PC-3 (cell line): Measurements from ENCODE around the gene JMJD4. TPM values are rescaled to one million over a fixed set of nuclear protein-coding genes. Genes with fewer than 3 reads are reported as not detected.

Experiments
- ATAC-seq: fragments of 200-7000 bp; cut with Tn5 transposase; 2 replicates; pipeline ENCODE4 v1.9.1; 2020; ENCODE audit warnings: mild to moderate bottlenecking, moderate library complexity
- BruUV-seq: library from RNA; stranded (reverse); fragments of 400-500 nt; replicated peaks from 2 replicates; lab custom pipeline; 2021; lab: Mats Ljungman, UMichigan
- CTCF ChIA-PET: fragments of 300-600 bp; sonication (Branson Sonifier 250); formaldehyde crosslinking; loops from one replicate; lab custom pipeline; 2022; ENCODE audit warnings: antibody characterized with exemption; lab: Charles Lee
- POLR2A ChIA-PET: fragments of 300-600 bp; sonication (Branson Sonifier 250); formaldehyde crosslinking; loops from one replicate; lab custom pipeline; 2022; ENCODE audit warnings: antibody characterized with exemption; ENCODE audit not compliant: unreplicated experiment; lab: Charles Lee
- DNase-seq: peaks from one replicate; pipeline ENCODE4 v3.0.0-alpha.2; 2015
- H2AFZ ChIP-seq: fragments of 300-600 bp; sonication (generic); 2 replicates; pipeline ENCODE4 v1.6.0; 2016; ENCODE audit warnings: antibody characterized with exemption, low read length
- H3F3A ChIP-seq: fragments of 300-600 bp; sonication (generic); one replicate; pipeline ENCODE4 v1.6.0; 2017; ENCODE audit warnings: antibody characterized with exemption, low read length, control low read depth, mild to moderate bottlenecking; ENCODE audit not compliant: unreplicated experiment
- H3K27ac ChIP-seq: fragments of 300-600 bp; sonication (generic); 2 replicates; pipeline ENCODE4 v1.5.1; 2016; ENCODE audit warnings: mild to moderate bottlenecking, low read length
- H3K27me3 ChIP-seq: fragments of 300-600 bp; sonication (generic); 2 replicates; pipeline ENCODE4 v1.6.1; 2016; ENCODE audit warnings: low read length, mixed read lengths
- H3K36me3 ChIP-seq: fragments of 300-600 bp; sonication (generic); 2 replicates; pipeline ENCODE4 v1.6.1; 2016; ENCODE audit warnings: low read depth, mixed run types, low read length, mixed read lengths
- H3K4me1 ChIP-seq: fragments of 300-600 bp; sonication (generic); 2 replicates; pipeline ENCODE4 v1.5.1; 2016; ENCODE audit warnings: low read length; ENCODE audit not compliant: insufficient read depth
- H3K4me2 ChIP-seq: fragments of 300-600 bp; sonication (generic); 2 replicates; pipeline ENCODE4 v1.6.0; 2016; ENCODE audit warnings: low read length
- H3K4me3 ChIP-seq: fragments of 300-600 bp; sonication (generic); 2 replicates; pipeline ENCODE4 v1.5.1; 2016; ENCODE audit warnings: mild to moderate bottlenecking, low read length, mixed read lengths
- H3K79me2 ChIP-seq: fragments of 300-600 bp; sonication (generic); 2 replicates; pipeline ENCODE4 v1.6.1; 2017; ENCODE audit warnings: low read length, mixed read lengths
- H3K9ac ChIP-seq: fragments of 300-600 bp; sonication (generic); 2 replicates; pipeline ENCODE4 v1.6.0; 2016; ENCODE audit warnings: mild to moderate bottlenecking, low read length
- H3K9me2 ChIP-seq: fragments of 300-600 bp; sonication (generic); replicated peaks from 2 replicates; pipeline ENCODE4 v1.6.1; 2016; ENCODE audit warnings: mixed run types, low read length, mixed read lengths
- H3K9me3 ChIP-seq: fragments of 300-600 bp; sonication (generic); 2 replicates; pipeline ENCODE4 v1.6.1; 2016; ENCODE audit warnings: low read length, mixed read lengths
- H4K20me1 ChIP-seq: fragments of 300-600 bp; sonication (generic); 2 replicates; pipeline ENCODE4 v1.6.1; 2016; ENCODE audit warnings: low read length, mixed read lengths
- CTCF ChIP-seq: fragments of 300-600 bp; sonication (generic); conservative IDR thresholded peaks from 2 replicates; pipeline ENCODE4 v1.5.1; 2017; ENCODE audit warnings: antibody characterized with exemption, low read depth, mild to moderate bottlenecking, low read length
- EZH2 ChIP-seq: fragments of 300-600 bp; sonication (generic); IDR thresholded peaks from one replicate; pipeline ENCODE4 v1.6.1; 2017; ENCODE audit warnings: antibody characterized with exemption, mild to moderate bottlenecking, low read length; ENCODE audit not compliant: unreplicated experiment
- EZH2phosphoT487 ChIP-seq: fragments of 300-600 bp; sonication (generic); IDR thresholded peaks from 2 replicates; pipeline ENCODE4 v1.6.1; 2018; ENCODE audit warnings: mild to moderate bottlenecking, antibody characterized with exemption, low read length, borderline replicate concordance
- intact Hi-C: fragments of 100-400 bp; cut with micrococcal nuclease; formaldehyde crosslinking; loops from 2 replicates; pipeline ENCODE4 v1.9.0; 2023
- total RNA-seq: library from RNA; depleted of rRNA; stranded (reverse); fragments of >200 nt; gene quantifications from 2 replicates; pipeline ENCODE4 v1.2.3, GENCODE V29; 2014

JMJD4 gene
- total RNA-seq, 1 experiment from 2014 or later = 80.5 TPM

- peaks cover 3% of the 10 kb centered on the region; the same call in 1 of the 2 replicates for H3K36me3 ChIP-seq
- no peaks in the 10 kb centered on the region for H3K4me1 ChIP-seq
- no peaks in the 10 kb centered on the region for H3K9me2 ChIP-seq
- no peaks in the 10 kb centered on the region for H3K27me3 ChIP-seq
- ATAC-seq (peak; percentile 41; the same call in 1 of the 2 replicates), DNase-seq (no peak)
- no peak overlapping the region for H3K9ac ChIP-seq
- ChIA-PET CTCF (no interaction called here), POLR2A (no interaction called here)
- no TSS peak for BruUV-seq
- H3K4me3 ChIP-seq = no peak overlapping the region
- intact Hi-C loops = no loop called here
- H3K79me2 ChIP-seq = peaks cover 97% of the 10 kb centered on the region
- no peaks in the 10 kb centered on the region for H3F3A ChIP-seq
- no peaks in the 10 kb centered on the region for H3K9me3 ChIP-seq
- no peak overlapping the region for H2AFZ ChIP-seq
- H3K4me2 ChIP-seq = no peak overlapping the region
- H4K20me1 ChIP-seq = peaks cover 24% of the 10 kb centered on the region; the same call in 1 of the 2 replicates
- TF ChIP-seq CTCF (peak; percentile 38; the same call in 1 of the 2 replicates), EZH2 (no peak)
- H3K27ac ChIP-seq = no peak overlapping the region
These were observed 7.9 kb upstream of the JMJD4 start for GRCh38 chr1:227742738-227743715.

- Histone ChIP-seq H3K9me2 (no peaks in the 10 kb centered on the region), H3F3A (no peaks in the 10 kb centered on the region), H3K9ac (no peak overlapping the region), H3K36me3 (0 out of 2 replicates have a peak, but pooled peaks cover 3% of the 10 kb centered on the region), H4K20me1 (peaks cover 25% of the 10 kb centered on the region; the same call in 1 of the 2 replicates), H3K9me3 (no peaks in the 10 kb centered on the region), H2AFZ (no peak overlapping the region), H3K27me3 (no peaks in the 10 kb centered on the region), H3K4me2 (no peak overlapping the region), H3K79me2 (peaks cover 97% of the 10 kb centered on the region), H3K27ac (no peak overlapping the region), H3K4me1 (peaks cover 9% of the 10 kb centered on the region), H3K4me3 (no peak overlapping the region)
- intact Hi-C loops = no loop called here
- ChIA-PET CTCF (no interaction called here), POLR2A (no interaction called here)
- BruUV-seq = no TSS peak
- DNase-seq (no peak), ATAC-seq (no peak)
- no peak for TF ChIP-seq EZH2phosphoT487
- TF ChIP-seq EZH2 = no peak
- TF ChIP-seq CTCF = no peak
These were observed 6.2 kb upstream of the JMJD4 start for GRCh38 chr1:227741166-227741870.
